Limb (tissue), 2 donors: ENCODE results near the gene OAS1.
A peak's percentile ranks its signal among the peaks of the same experiment; 100 is the strongest.

Source experiments
- DNase-seq, 2 donors: peaks; one replicate each; pipeline ENCODE4 v3.0.0-alpha.2; 2016; ENCODE audit errors: extremely low spot score in 2 of 2

Gene OAS1

GRCh38 chr12:112906712-112907414 is at the start of gene OAS1:
Gene OAS1, plus strand, starts transcription at chr12:112906962. Its CDS starts 78 bp downstream, at chr12:112907040.
- peak in 1 of 2 donors; percentile 32 for DNase-seq

GRCh38 chr12:112859291-112859690 is 47.5 kb upstream of the OAS1 start:
- no peak for DNase-seq

GRCh38 chr12:112860181-112860580 is 46.6 kb upstream of the OAS1 start:
- no peak for DNase-seq

GRCh38 chr12:112861284-112861683 is 45.5 kb upstream of the OAS1 start:
- no peak for DNase-seq

- DNase-seq = no peak
Measured at GRCh38 chr12:112862636-112863290, 44.0 kb upstream of the OAS1 start.

- DNase-seq = no peak
Measured at GRCh38 chr12:112868459-112869041, 38.2 kb upstream of the OAS1 start.

GRCh38 chr12:112869091-112869490 is 37.7 kb upstream of the OAS1 start:
- no peak for DNase-seq

GRCh38 chr12:112869778-112870177 is 37.0 kb upstream of the OAS1 start:
- DNase-seq = no peak

GRCh38 chr12:112870267-112870980 is 36.3 kb upstream of the OAS1 start:
- DNase-seq = no peak

- DNase-seq = no peak
Measured at GRCh38 chr12:112875608-112876007, 31.2 kb upstream of the OAS1 start.

GRCh38 chr12:112876506-112876905 is 30.3 kb upstream of the OAS1 start:
- no peak for DNase-seq

GRCh38 chr12:112877006-112877405 is 29.8 kb upstream of the OAS1 start:
- no peak for DNase-seq

GRCh38 chr12:112878488-112878887 is 28.3 kb upstream of the OAS1 start:
- no peak for DNase-seq

GRCh38 chr12:112879191-112879705 is 27.5 kb upstream of the OAS1 start:
- DNase-seq = no peak

- DNase-seq = no peak
Measured at GRCh38 chr12:112881602-112882001, 25.2 kb upstream of the OAS1 start.

- DNase-seq = no peak
Measured at GRCh38 chr12:112885236-112885635, 21.5 kb upstream of the OAS1 start.

- no peak for DNase-seq
Measured at GRCh38 chr12:112887550-112887949, 19.2 kb upstream of the OAS1 start.

GRCh38 chr12:112891093-112892024 is 15.4 kb upstream of the OAS1 start:
- DNase-seq = no peak

- no peak for DNase-seq
Measured at GRCh38 chr12:112892856-112893255, 13.9 kb upstream of the OAS1 start.

- no peak for DNase-seq
Measured at GRCh38 chr12:112894128-112894527, 12.6 kb upstream of the OAS1 start.

GRCh38 chr12:112898380-112898779 is 8.4 kb upstream of the OAS1 start:
- DNase-seq = no peak
